ENCODE measurements around the gene KRT40.

The KRT40 gene

DNA sequence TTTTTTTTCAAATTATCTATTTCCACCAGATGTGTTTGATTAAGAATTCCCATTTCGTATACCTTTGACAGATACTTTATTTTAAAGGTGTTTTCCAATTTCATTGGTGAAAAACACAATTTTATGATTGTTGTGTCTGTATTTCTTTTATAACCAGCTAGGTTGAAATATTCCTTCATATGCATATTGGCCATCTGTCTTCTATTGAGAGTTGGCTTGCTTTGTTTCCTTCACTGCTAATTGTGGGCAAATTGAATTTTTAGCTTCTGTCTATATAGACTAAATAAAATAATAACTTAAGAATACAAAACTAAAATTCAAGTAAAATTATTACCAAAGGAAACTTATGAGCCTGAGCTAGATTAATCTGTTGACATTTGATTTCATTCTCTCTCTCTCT lies 11.0 kb upstream of the KRT40 start:
- no peaks in the 10 kb centered on the region for H3K4me1 ChIP-seq (ENCODE audit: control insufficient read depth, low read depth, low read length)
- no peaks in the 10 kb centered on the region for H3K27me3 ChIP-seq (ENCODE audit: insufficient read depth, low read length, poor library complexity)
- H3K18ac ChIP-seq (ENCODE audit: low read length): no peak overlapping the region
- no peak for DNase-seq
- H2BK120ac ChIP-seq (ENCODE audit: low read depth, low read length): no peak overlapping the region
- H3K79me2 ChIP-seq (ENCODE audit: control insufficient read depth, insufficient read depth, low read length): no peaks in the 10 kb centered on the region
- no CpG with 5 or more reads among the region's 1 CpG for WGBS (ENCODE audit: extremely low coverage, insufficient coverage, low lambda C conversion rate)
- H3K4ac ChIP-seq (ENCODE audit: low read depth, low read length): no peak overlapping the region
- no peak overlapping the region for H3K23ac ChIP-seq (ENCODE audit: low read length)
- H2BK15ac ChIP-seq (replicated peaks; ENCODE audit: low read depth): no peak overlapping the region
- H3K4me2 ChIP-seq (ENCODE audit: low read length): no peak overlapping the region
- H3K36me3 ChIP-seq (ENCODE audit: control insufficient read depth, insufficient read depth, low read length): no peaks in the 10 kb centered on the region
- H4K8ac ChIP-seq (ENCODE audit: low read depth, low read length): no peak overlapping the region
- no peak overlapping the region for H3K56ac ChIP-seq (ENCODE audit: low read length)
- no peak overlapping the region for H2AK5ac ChIP-seq (ENCODE audit: low read length)
- no peak overlapping the region for H2BK5ac ChIP-seq (ENCODE audit: low read length)
- H3K9ac ChIP-seq (ENCODE audit: low read length): no peak overlapping the region
- no peak overlapping the region for H3K27ac ChIP-seq (ENCODE audit: low read depth, low read length)
- no peaks in the 10 kb centered on the region for H3K79me1 ChIP-seq (ENCODE audit: low read length)
- no peak overlapping the region for H4K5ac ChIP-seq (ENCODE audit: low read length)
- no peak overlapping the region for H3K4me3 ChIP-seq (ENCODE audit: low read length)

DNA sequence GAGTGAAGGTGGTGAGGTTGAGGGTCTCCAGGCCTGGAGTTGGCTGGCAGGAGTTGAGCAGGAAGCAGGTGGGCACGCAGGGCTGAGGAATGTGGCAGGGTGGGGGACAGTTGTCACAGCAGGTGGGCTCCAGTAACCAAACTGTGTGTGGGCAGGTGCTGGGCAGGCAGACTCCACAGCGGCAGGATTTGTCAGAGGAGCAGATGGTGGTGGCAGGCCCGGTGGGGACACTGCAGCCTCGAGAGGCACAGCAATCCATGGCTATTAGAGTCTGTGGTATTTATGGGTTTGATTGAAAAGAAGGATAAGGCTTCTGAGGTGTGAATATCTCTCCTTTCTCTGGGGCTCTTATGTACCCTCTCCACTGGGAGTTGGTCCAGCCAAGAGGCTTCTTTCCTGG lies 9.7 kb upstream of the KRT40 start, which contains the start of gene KRTAP3-3:
TSS of gene KRTAP3-3 (minus strand) at position 326 of the 400 bp plus-strand sequence. CDS start at position 259, 67 bp downstream.
- no peak within 1 kb of the TSS for H3K23ac ChIP-seq (ENCODE audit: low read length)
- no peak within 1 kb of the TSS for H4K8ac ChIP-seq (ENCODE audit: low read depth, low read length)
- H3K79me1 ChIP-seq (ENCODE audit: low read length): no peaks in the 10 kb centered on the region
- no peaks in the 10 kb centered on the region for H3K36me3 ChIP-seq (ENCODE audit: control insufficient read depth, insufficient read depth, low read length)
- no peak within 1 kb of the TSS for H2BK5ac ChIP-seq (ENCODE audit: low read length)
- H2BK15ac ChIP-seq (replicated peaks; ENCODE audit: low read depth): no peak within 1 kb of the TSS
- H3K4me1 ChIP-seq (ENCODE audit: control insufficient read depth, low read depth, low read length): no peaks in the 10 kb centered on the region
- no peaks in the 10 kb centered on the region for H3K27me3 ChIP-seq (ENCODE audit: insufficient read depth, low read length, poor library complexity)
- no peak within 1 kb of the TSS for H3K4ac ChIP-seq (ENCODE audit: low read depth, low read length)
- no peak within 1 kb of the TSS for H3K9ac ChIP-seq (ENCODE audit: low read length)
- H3K4me3 ChIP-seq (ENCODE audit: low read length): no peak within 1 kb of the TSS
- no peak within 1 kb of the TSS for H2BK120ac ChIP-seq (ENCODE audit: low read depth, low read length)
- H3K18ac ChIP-seq (ENCODE audit: low read length): no peak within 1 kb of the TSS
- no CpG with 5 or more reads among the region's 4 CpGs for WGBS (ENCODE audit: extremely low coverage, insufficient coverage, low lambda C conversion rate)
- H3K56ac ChIP-seq (ENCODE audit: low read length): no peak within 1 kb of the TSS
- no peaks in the 10 kb centered on the region for H3K79me2 ChIP-seq (ENCODE audit: control insufficient read depth, insufficient read depth, low read length)
- DNase-seq: peak; percentile 30
- no peak within 1 kb of the TSS for H4K5ac ChIP-seq (ENCODE audit: low read length)
- no peak within 1 kb of the TSS for H2AK5ac ChIP-seq (ENCODE audit: low read length)
- H3K4me2 ChIP-seq (ENCODE audit: low read length): no peak within 1 kb of the TSS
- H3K27ac ChIP-seq (ENCODE audit: low read depth, low read length): no peak within 1 kb of the TSS

GRCh38 chr17:40993084-40993483 lies 9.0 kb upstream of the KRT40 start:
- Histone ChIP-seq H3K27me3 (ENCODE audit: insufficient read depth, low read length, poor library complexity) (no peaks in the 10 kb centered on the region), H4K5ac (ENCODE audit: low read length) (no peak overlapping the region), H3K4ac (ENCODE audit: low read depth, low read length) (no peak overlapping the region), H2BK15ac (replicated peaks; ENCODE audit: low read depth) (no peak overlapping the region), H3K79me1 (ENCODE audit: low read length) (no peaks in the 10 kb centered on the region), H3K36me3 (ENCODE audit: control insufficient read depth, insufficient read depth, low read length) (no peaks in the 10 kb centered on the region), H3K4me3 (ENCODE audit: low read length) (no peak overlapping the region), H3K79me2 (ENCODE audit: control insufficient read depth, insufficient read depth, low read length) (no peaks in the 10 kb centered on the region), H3K56ac (ENCODE audit: low read length) (no peak overlapping the region), H3K23ac (ENCODE audit: low read length) (no peak overlapping the region), H4K8ac (ENCODE audit: low read depth, low read length) (no peak overlapping the region), H3K4me1 (ENCODE audit: control insufficient read depth, low read depth, low read length) (no peaks in the 10 kb centered on the region), H2BK120ac (ENCODE audit: low read depth, low read length) (no peak overlapping the region), H2BK5ac (ENCODE audit: low read length) (no peak overlapping the region), H3K18ac (ENCODE audit: low read length) (no peak overlapping the region), H3K4me2 (ENCODE audit: low read length) (no peak overlapping the region), H3K9ac (ENCODE audit: low read length) (no peak overlapping the region), H2AK5ac (ENCODE audit: low read length) (no peak overlapping the region), H3K27ac (ENCODE audit: low read depth, low read length) (no peak overlapping the region)
- WGBS (ENCODE audit: extremely low coverage, insufficient coverage, low lambda C conversion rate): no CpG with 5 or more reads among the region's 2 CpGs
- no peak for DNase-seq

DNA sequence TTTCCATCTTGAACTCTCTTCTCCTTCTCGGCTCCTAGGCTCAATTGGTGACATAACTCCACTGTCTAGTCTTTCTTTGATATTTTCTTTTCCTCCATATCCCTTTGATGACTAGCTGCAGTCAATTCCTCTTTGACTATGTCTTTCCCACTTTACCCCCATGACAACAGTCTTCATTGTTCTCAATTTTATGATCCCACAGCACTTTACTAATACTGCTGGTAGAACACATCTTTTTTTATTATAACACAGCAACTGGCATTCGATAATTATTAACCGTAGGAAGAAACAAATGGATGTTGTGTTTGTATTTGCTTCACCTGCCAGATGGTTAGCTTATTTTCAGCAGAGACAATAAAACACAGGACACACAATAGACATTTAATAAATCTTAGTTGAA lies 8.5 kb upstream of the KRT40 start:
- Histone ChIP-seq H3K27me3 (ENCODE audit: insufficient read depth, low read length, poor library complexity) (no peaks in the 10 kb centered on the region), H3K79me1 (ENCODE audit: low read length) (no peaks in the 10 kb centered on the region), H3K36me3 (ENCODE audit: control insufficient read depth, insufficient read depth, low read length) (no peaks in the 10 kb centered on the region), H3K18ac (ENCODE audit: low read length) (no peak overlapping the region), H3K56ac (ENCODE audit: low read length) (no peak overlapping the region), H2BK120ac (ENCODE audit: low read depth, low read length) (no peak overlapping the region), H3K4me3 (ENCODE audit: low read length) (no peak overlapping the region), H2BK15ac (replicated peaks; ENCODE audit: low read depth) (no peak overlapping the region), H3K9ac (ENCODE audit: low read length) (no peak overlapping the region), H2BK5ac (ENCODE audit: low read length) (no peak overlapping the region), H3K4me1 (ENCODE audit: control insufficient read depth, low read depth, low read length) (no peaks in the 10 kb centered on the region), H4K8ac (ENCODE audit: low read depth, low read length) (no peak overlapping the region), H3K23ac (ENCODE audit: low read length) (no peak overlapping the region), H3K27ac (ENCODE audit: low read depth, low read length) (no peak overlapping the region), H3K79me2 (ENCODE audit: control insufficient read depth, insufficient read depth, low read length) (no peaks in the 10 kb centered on the region), H3K4me2 (ENCODE audit: low read length) (no peak overlapping the region), H3K4ac (ENCODE audit: low read depth, low read length) (no peak overlapping the region), H2AK5ac (ENCODE audit: low read length) (no peak overlapping the region), H4K5ac (ENCODE audit: low read length) (no peak overlapping the region)
- WGBS (ENCODE audit: extremely low coverage, insufficient coverage, low lambda C conversion rate): no CpG with 5 or more reads among the region's 3 CpGs
- DNase-seq: no peak

DNA sequence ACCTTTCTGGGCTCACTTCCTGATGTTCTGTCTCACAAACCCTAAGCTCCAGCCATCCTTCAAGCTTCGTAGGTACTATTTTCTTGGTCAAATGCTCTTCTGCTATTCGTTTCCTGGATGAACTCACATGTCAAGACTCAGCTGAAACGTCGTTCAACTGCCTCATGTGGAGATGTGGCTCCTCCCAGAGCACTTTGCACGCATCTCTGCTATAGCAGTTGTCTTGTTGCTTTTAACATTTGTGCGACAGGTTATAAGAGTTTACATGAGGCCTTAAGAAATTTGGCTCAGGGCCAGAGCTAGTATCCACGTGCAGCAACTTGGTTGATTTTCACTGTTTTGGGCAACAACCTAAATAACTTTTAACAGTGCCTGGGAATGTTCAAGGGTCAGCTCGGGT lies 2.8 kb upstream of the KRT40 start:
- H3K4me2 ChIP-seq (ENCODE audit: low read length): no peak overlapping the region
- no peaks in the 10 kb centered on the region for H3K27me3 ChIP-seq (ENCODE audit: insufficient read depth, low read length, poor library complexity)
- no peaks in the 10 kb centered on the region for H3K36me3 ChIP-seq (ENCODE audit: control insufficient read depth, insufficient read depth, low read length)
- no peak overlapping the region for H3K23ac ChIP-seq (ENCODE audit: low read length)
- no peak overlapping the region for H3K18ac ChIP-seq (ENCODE audit: low read length)
- H4K5ac ChIP-seq (ENCODE audit: low read length): no peak overlapping the region
- H3K79me1 ChIP-seq (ENCODE audit: low read length): no peaks in the 10 kb centered on the region
- no peak overlapping the region for H3K4ac ChIP-seq (ENCODE audit: low read depth, low read length)
- no peak overlapping the region for H2AK5ac ChIP-seq (ENCODE audit: low read length)
- no peak overlapping the region for H2BK120ac ChIP-seq (ENCODE audit: low read depth, low read length)
- no peak overlapping the region for H2BK5ac ChIP-seq (ENCODE audit: low read length)
- H3K56ac ChIP-seq (ENCODE audit: low read length): no peak overlapping the region
- no peaks in the 10 kb centered on the region for H3K79me2 ChIP-seq (ENCODE audit: control insufficient read depth, insufficient read depth, low read length)
- no CpG with 5 or more reads among the region's 8 CpGs for WGBS (ENCODE audit: extremely low coverage, insufficient coverage, low lambda C conversion rate)
- H3K4me1 ChIP-seq (ENCODE audit: control insufficient read depth, low read depth, low read length): no peaks in the 10 kb centered on the region
- H3K4me3 ChIP-seq (ENCODE audit: low read length): no peak overlapping the region
- no peak overlapping the region for H2BK15ac ChIP-seq (replicated peaks; ENCODE audit: low read depth)
- H4K8ac ChIP-seq (ENCODE audit: low read depth, low read length): no peak overlapping the region
- H3K27ac ChIP-seq (ENCODE audit: low read depth, low read length): no peak overlapping the region
- H3K9ac ChIP-seq (ENCODE audit: low read length): no peak overlapping the region
- DNase-seq: no peak

DNA sequence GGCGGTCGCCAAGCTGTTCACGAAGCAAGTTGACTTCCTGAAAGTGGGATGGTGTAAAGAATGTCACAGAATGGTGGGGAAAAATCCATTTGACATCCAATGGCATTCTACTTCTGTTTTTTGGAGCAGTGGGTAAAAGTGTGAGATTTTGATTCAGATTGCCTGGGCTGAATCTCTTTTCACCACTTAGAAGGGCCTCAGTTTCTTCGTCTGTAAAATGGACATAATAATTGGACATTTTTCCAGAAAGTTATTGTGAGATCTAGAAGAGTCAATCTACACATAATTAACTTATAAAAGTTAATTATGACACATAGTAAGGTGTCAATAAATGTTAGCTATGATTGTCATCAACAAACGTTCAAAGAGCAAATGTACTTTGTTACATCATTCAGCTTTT lies 3.0 kb downstream of the KRT40 start:
- Histone ChIP-seq H3K36me3 (ENCODE audit: control insufficient read depth, insufficient read depth, low read length) (no peaks in the 10 kb centered on the region), H4K8ac (ENCODE audit: low read depth, low read length) (no peak overlapping the region), H3K4me2 (ENCODE audit: low read length) (no peak overlapping the region), H3K18ac (ENCODE audit: low read length) (no peak overlapping the region), H4K5ac (ENCODE audit: low read length) (no peak overlapping the region), H3K23ac (ENCODE audit: low read length) (no peak overlapping the region), H3K4me1 (ENCODE audit: control insufficient read depth, low read depth, low read length) (no peaks in the 10 kb centered on the region), H2BK5ac (ENCODE audit: low read length) (no peak overlapping the region), H3K4me3 (ENCODE audit: low read length) (no peak overlapping the region), H3K79me1 (ENCODE audit: low read length) (no peaks in the 10 kb centered on the region), H2BK120ac (ENCODE audit: low read depth, low read length) (no peak overlapping the region), H3K79me2 (ENCODE audit: control insufficient read depth, insufficient read depth, low read length) (no peaks in the 10 kb centered on the region), H2AK5ac (ENCODE audit: low read length) (no peak overlapping the region), H2BK15ac (replicated peaks; ENCODE audit: low read depth) (no peak overlapping the region), H3K4ac (ENCODE audit: low read depth, low read length) (no peak overlapping the region), H3K56ac (ENCODE audit: low read length) (no peak overlapping the region), H3K27me3 (ENCODE audit: insufficient read depth, low read length, poor library complexity) (no peaks in the 10 kb centered on the region), H3K27ac (ENCODE audit: low read depth, low read length) (no peak overlapping the region), H3K9ac (ENCODE audit: low read length) (no peak overlapping the region)
- DNase-seq: no peak
- WGBS (ENCODE audit: extremely low coverage, insufficient coverage, low lambda C conversion rate): no CpG with 5 or more reads among the region's 5 CpGs

All from mesendoderm (in vitro differentiated cells).